ENCODE results near the gene XRCC1.

- TF ChIP-seq CTCF (IDR thresholded peaks at IDR 0.05) (no peak), POLR2A (IDR thresholded peaks at IDR 0.05) (no peak)
Observed at GRCh38 chr19:43525836-43526771, 49.2 kb downstream of the XRCC1 start.
